Fibroblast of skin of right quadriceps (primary cell): ENCODE data around the gene CACYBP.

Experiments used
- DNase-seq: peaks from one replicate; pipeline ENCODE4 v3.0.0-alpha.2; 2013

CACYBP gene

GRCh38 chr1:174975764-174976163 is 24.0 kb upstream of the CACYBP start:
- no peak for DNase-seq

- DNase-seq = peak; percentile 56
These were observed 23.2 kb upstream of the CACYBP start for GRCh38 chr1:174976436-174977108.

- DNase-seq = peak; percentile 34
These were observed 16.6 kb upstream of the CACYBP start for GRCh38 chr1:174982971-174983689.

DNA sequence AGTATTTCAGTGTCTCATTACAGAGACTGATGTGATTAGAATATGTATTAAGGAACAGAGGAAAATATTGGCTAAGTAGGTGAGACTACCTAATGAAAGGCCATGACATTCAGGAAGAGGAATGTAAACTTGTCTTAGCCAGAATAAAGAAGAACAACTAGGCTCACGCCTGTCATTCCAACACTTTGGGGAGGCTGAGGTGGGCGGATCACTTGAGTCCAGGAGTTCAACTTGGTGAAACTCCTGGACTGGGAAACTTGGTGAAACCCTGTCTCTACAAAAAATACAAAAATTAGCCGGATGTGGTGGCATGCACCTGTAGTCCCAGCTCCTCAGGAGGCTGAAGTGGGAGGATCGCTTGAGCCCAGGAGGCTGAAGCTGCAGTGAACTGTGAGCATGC is 14.8 kb upstream of the CACYBP start:
- DNase-seq = no peak

GRCh38 chr1:174988539-174988938 is 11.2 kb upstream of the CACYBP start:
- DNase-seq = no peak

GRCh38 chr1:174988986-174989385 is 10.8 kb upstream of the CACYBP start:
- DNase-seq = no peak

DNA sequence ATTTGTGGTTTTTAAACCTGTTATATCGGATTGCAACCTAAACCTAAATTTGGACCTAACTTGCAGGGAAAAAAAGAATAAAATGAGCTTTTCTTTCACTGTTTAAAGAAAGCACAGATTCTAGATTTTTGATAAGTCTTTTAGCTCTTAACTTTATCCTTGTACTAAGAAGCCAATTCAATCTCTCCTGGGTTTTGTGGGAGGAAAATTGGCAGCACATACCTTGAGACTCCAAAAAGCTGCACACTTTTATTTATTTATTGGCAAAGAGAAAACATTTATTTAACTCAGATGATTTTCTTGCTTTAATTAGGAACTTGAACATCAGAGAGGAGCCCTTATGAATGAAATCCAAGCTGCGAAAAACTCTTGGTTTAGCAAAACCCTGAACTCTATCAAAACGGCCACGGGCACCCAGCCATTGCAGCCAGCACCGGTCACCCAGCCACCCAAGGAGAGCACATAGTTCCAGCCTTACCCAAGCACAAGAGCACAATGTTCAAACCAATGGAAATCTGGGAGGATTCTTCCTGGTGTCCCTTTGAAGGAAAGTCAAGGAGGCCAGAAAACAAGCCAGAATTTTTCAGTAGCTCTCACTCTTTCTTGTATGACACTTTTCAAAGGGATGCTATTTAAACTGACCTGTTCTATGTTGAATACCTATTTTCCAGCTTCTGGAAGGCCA is 10.1 kb upstream of the CACYBP start:
- DNase-seq = no peak

DNA sequence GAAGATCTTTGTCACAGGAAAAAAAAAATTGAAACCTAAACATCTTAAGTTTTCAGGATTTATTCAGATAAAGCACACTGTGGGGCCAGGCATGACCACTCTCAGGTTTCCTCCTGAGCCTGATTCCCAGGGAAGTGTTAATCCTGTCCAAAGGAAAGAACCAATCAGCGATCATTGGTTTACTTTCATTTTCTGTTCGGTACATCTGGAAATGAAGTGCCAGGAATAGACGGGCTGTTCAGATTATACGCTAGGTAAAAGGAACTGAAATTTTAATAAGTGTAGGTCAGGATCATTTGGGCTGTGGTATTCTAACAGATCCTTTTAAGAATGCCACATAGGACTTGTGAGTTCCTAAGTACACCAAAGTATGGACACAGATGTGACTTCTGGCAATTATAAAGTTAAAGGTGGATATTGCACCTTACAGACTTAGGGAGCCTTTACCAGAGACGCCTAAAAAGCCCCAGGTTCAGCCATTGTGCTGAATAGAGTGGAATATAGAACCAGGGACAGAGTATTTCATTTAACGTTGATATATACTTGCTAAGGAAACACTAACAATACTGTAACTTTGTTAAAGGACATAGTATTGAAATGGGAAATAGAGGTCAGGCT is 9.3 kb upstream of the CACYBP start:
- DNase-seq = peak; percentile 51

DNA sequence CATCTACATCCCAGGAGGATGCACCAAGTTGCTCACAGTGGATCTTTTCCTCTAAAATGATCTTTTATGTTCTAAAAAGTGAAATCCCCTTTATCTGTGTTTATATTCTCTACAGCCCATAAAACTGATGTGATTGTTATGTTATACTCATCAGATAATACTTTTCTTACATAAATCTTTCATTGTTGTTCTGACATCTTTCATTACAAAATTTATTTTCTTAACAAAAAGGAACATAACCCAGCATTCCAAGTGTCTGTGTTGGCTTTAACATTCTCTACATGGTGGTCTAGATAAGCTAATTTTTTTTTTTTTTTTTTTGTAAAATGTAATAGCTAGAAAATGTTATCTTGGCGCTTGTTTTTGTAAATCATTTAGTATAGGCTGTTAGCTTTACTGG is 8.3 kb upstream of the CACYBP start:
- DNase-seq = no peak

DNA sequence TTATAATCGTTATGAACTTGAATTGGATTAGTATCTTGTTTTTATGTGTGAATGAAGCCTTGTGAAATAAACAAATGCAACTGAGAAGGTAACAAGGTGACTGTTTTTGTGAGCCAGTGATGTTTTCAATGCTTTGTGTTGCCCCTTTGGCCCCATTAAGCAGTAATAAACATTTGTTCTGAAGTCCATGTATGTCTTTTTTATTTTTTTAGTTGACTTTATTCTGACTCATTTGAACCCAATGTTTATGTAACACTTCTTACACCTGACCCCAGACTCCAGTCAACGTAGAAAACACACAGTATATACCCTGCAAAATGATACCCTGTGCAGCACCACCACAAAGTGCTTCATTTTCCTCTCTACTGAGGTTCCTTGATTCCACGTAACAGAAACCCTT is 4.6 kb upstream of the CACYBP start:
- no peak for DNase-seq

- DNase-seq = no peak
These were observed 3.8 kb upstream of the CACYBP start for GRCh38 chr1:174995916-174996315.

GRCh38 chr1:174996476-174996875 is 3.3 kb upstream of the CACYBP start:
- no peak for DNase-seq

- DNase-seq = no peak
These were observed 2.7 kb upstream of the CACYBP start for GRCh38 chr1:174997041-174997440.

DNA sequence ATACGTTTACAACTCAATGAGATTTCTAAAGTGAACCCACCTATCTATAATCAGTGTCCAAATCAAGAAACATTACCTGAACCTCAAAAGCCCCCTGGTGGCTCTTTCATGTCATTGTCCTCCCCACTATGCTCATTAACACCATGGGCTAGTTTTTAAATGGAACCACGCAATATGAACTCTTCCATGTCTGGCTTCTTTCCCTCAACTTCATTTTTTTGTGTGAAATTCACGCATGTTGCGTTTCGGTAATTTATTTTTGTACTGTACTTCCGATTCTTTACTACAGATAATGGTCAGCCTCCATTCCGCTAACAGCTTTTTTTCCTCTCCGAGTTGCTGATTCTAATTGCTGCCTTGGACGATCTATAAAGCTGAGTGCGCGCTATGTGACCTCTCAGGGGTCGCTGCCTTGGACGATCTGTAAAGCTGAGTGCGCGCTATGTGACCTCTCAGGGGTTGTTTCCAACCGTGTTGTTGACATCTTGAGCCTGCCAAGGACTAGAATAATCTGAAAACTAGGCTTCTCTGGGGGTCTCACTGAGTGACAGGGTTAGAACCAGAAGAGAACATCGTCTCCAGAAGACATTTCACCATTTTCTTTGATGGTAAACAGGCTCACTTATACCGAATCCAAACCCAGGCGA is 1.1 kb upstream of the CACYBP start:
- DNase-seq = peak; percentile 67

- DNase-seq = peak; percentile 99
These were observed 371 bp upstream of the CACYBP start for GRCh38 chr1:174999216-174999935.

GRCh38 chr1:175000697-175001187 is 995 bp downstream of the CACYBP start:
- no peak for DNase-seq

DNA sequence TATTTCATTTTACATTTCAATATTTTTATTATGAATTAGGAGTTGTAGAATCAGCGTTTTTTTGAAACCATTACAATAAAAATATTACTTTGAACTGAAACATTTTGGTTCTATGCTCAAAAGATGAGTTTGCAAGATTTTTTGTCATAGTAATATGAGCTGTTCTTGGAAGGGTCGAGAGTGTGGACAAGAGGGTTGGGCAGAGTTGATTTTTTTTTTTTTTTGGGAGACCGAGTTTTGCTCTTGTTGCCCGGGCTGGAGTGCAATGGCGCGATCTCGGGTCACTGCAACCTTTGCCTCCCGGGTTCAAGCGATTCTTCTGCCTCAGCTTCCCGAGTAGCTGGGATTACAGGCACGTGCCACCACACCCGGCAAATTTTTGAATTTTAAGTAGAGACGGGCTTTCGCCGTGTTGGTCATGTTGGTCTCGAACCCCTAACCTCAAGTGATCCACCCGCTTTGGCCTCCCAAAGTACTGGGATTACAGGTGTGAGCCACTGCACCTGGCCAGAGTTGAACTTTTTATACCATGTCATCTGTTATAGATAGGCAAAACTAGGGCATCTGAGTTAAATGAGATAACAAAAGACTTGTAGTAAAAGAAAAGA is 3.3 kb downstream of the CACYBP start:
- DNase-seq = no peak

GRCh38 chr1:175003521-175003920 is 3.8 kb downstream of the CACYBP start:
- no peak for DNase-seq

DNA sequence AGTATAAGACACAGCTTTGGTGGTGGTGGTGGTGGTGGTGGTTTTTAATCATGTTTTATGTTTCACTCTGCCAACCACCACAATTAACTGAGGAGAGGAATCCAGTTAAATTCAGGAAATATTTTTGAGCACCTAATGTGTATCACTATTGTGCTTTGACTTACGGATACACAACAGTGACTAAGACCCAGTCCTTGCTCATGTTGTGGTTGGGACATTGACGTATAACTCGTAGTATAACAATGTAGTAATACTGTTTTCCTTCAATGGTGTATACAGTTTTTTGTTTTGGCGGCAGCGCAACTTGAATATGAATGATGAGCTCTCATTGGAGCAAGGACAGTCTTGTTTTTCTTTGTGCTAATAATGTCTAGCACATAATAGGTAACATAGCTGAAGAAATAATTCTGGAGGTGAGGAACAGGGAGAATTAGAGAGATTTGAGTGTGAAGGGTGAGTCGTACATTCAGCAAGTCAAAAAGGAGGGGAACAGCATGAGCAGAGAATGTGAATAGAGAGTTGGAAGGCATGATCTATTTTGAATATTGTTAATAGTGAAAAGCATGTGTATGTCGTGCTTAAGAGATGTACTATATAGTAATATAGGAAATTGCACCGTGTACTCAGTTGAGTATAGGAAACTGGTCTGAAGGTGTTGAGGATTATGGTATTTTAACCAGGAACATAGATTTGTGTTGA is 5.5 kb downstream of the CACYBP start:
- no peak for DNase-seq

- DNase-seq = no peak
These were observed 9.8 kb downstream of the CACYBP start for GRCh38 chr1:175009532-175009931.

- DNase-seq = no peak
These were observed 13.7 kb downstream of the CACYBP start for GRCh38 chr1:175013445-175013844.
